Aorta (tissue), 5 donors: ENCODE data around the gene HMGN4. TPM values are rescaled to one million over a fixed set of nuclear protein-coding genes. Genes with fewer than 3 reads are reported as not detected.
"Not testable (repeated sequence)": the region's sequence is repeated elsewhere in the genome, so short reads cannot be mapped to it uniquely, and the experiment has no call there.

Source experiments
- ATAC-seq: fragments of 200-7000 bp; cut with Tn5 transposase; one replicate; pipeline ENCODE4 v1.9.1; 2022; ENCODE audit warnings: moderate library complexity; ENCODE audit not compliant: low FRiP score
- DNase-seq, 2 donors: peaks; one replicate each; pipeline ENCODE4 v3.0.0-alpha.2; 2020
- H3K27ac ChIP-seq, 2 donors: one replicate each; pipeline ENCODE4 v1.5.1; 2013; ENCODE audit warnings: low read length in 2 of 2, mild to moderate bottlenecking in 2 of 2, moderate library complexity in 2 of 2, control low read depth in 1 of 2, inconsistent platforms in 1 of 2, low read depth in 1 of 2
- H3K27me3 ChIP-seq, 2 donors: one replicate each; pipeline ENCODE4 v1.6.1; 2013; ENCODE audit warnings: control low read depth in 1 of 2, low read length in 1 of 2, mild to moderate bottlenecking in 1 of 2, moderate library complexity in 1 of 2; ENCODE audit not compliant: insufficient read depth in 2 of 2, control insufficient read depth in 1 of 2
- H3K36me3 ChIP-seq, 2 donors: one replicate each; pipeline ENCODE4 v1.6.1; 2013; ENCODE audit warnings: control low read depth in 1 of 2, low read length in 1 of 2, mild to moderate bottlenecking in 1 of 2; ENCODE audit not compliant: insufficient read depth in 2 of 2, control insufficient read depth in 1 of 2
- H3K4me1 ChIP-seq, 2 donors: one replicate each; pipeline ENCODE4 v1.6.1; 2013; ENCODE audit warnings: low read length in 2 of 2, control low read depth in 1 of 2, mild to moderate bottlenecking in 1 of 2, moderate library complexity in 1 of 2; ENCODE audit not compliant: insufficient read depth in 2 of 2, control insufficient read depth in 1 of 2
- H3K4me3 ChIP-seq, 2 donors: one replicate each; pipeline ENCODE4 v1.5.1; 2013; ENCODE audit warnings: low read length in 2 of 2, control low read depth in 1 of 2, mild to moderate bottlenecking in 1 of 2
- H3K9me3 ChIP-seq: one replicate; pipeline ENCODE4 v1.6.1; 2013; ENCODE audit warnings: mild to moderate bottlenecking, low read length; ENCODE audit not compliant: control insufficient read depth
- WGBS, 2 donors: extraction: QIAGEN DNeasy Blood & Tissue Kit; methylation state at CpG; one replicate each; pipeline ENCODE4 v1.1.7; 2013; 5-methylcytosine and 5-hydroxymethylcytosine counted together
- intact Hi-C, 2 donors: fragments of 100-400 bp; cut with DNase I; formaldehyde crosslinking; loops; one replicate each; pipeline versions ENCODE4 v1.14.2 to v1.15.0; 2022
- polyA plus RNA-seq, 2 donors: library from polyadenylated mRNA; stranded (reverse); fragments of 200-250 nt; gene quantifications; one replicate each; pipeline ENCODE4 v1.2.3, GENCODE V29; 2013
- total RNA-seq, 2 donors: library from RNA; stranded (reverse); fragmentation: NEBNext Ultra II Directional; extraction: Animal tissue kit (Norgen Biotek cat#: 25700); gene quantifications; one replicate each; pipeline ENCODE4 v1.2.1, GENCODE V29; 2021
- donor health status: healthy with polysubstance abuse.
- donor health status: Bipolar disorder and iron deficiency.
- donor health status: DM: no; HTN: no; CAD: no.
- donor health status: DM: no; HTN: no; CAD: no.
- donor health status: DM: yes; HTN: yes; CAD: no.

HMGN4 gene
- total and polyA plus RNA-seq, 4 donors, result 36.4 to 69.0 (median 46.1) TPM

DNA sequence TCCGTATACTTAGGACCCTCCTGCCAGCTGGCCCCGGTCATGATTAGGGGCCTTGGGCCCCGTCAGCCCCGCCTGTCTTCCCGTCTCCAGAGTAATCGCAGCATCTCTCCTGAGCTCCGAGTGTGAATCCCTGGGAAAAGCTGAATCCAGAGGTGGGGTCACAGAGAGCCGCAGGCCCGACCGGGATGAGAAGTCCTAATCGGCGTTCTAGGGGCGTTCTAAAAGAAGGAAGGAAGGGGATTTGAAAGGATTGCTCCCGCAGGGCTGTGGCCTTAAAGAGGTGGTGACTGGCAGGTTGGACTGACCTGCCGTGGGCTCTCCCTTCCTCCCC lies 371 bp downstream of the HMGN4 start:
- Histone ChIP-seq H3K27ac (peak overlapping the region in 1 of 2 donors; percentile 69), H3K9me3 (no peaks in the 10 kb centered on the region), H3K36me3 (no peaks in the 10 kb centered on the region), H3K27me3 (no peaks in the 10 kb centered on the region), H3K4me3 (peak overlapping the region; percentile 73 to 79), H3K4me1 (peaks cover 2 to 3% of the 10 kb centered on the region in 2 donors)
- WGBS, 2 donors, result 0 to 1% methylated on average over 15 of the region's 15 CpGs
- ATAC-seq (no peak), DNase-seq (no peak)
- intact Hi-C loops, result loop anchor here in 1 of 2 donors (2.0 kb wide), 1 partner anchor 14 kb away; no protein-coding TSS in a partner anchor

DNA sequence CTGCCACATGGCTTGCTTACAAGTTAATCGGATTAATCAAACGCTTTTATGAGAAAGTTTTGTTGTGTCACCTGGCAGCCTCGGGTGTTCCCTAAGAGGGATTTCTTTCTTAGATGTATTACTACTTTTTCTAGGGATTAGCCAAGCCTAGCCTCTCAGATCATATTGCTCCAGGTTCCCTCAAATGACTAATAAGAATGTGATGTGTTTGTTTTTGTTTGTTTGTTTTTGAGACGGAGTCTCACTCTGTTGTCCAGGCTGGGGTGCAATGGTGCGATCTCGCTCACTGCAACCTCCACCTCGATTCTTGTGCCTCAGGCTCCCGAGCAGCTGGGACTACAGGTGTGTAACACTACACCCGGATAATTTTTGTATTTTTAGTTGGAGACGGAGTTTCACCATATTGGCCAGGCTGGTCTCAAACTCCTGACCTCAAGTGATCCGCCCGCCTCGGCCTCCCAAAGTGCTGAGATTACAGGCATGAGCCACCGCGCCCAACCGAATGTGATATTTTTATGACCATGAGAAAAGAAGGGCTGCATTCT lies 977 bp downstream of the HMGN4 start:
- DNase-seq, result no peak
- intact Hi-C loops, result loop anchor here in 1 of 2 donors (2.0 kb wide), 1 partner anchor 14 kb away; no protein-coding TSS in a partner anchor
- ATAC-seq, result no peak
- Histone ChIP-seq H3K9me3 (no peaks in the 10 kb centered on the region), H3K36me3 (no peaks in the 10 kb centered on the region), H3K4me1 (peaks cover 2 to 3% of the 10 kb centered on the region in 2 donors), H3K4me3 (peak overlapping the region; percentile 73 to 79), H3K27me3 (no peaks in the 10 kb centered on the region), H3K27ac (peak overlapping the region in 1 of 2 donors; percentile 69)
- WGBS, 2 donors, result 69 to 75% methylated on average over 16 of the region's 16 CpGs

DNA sequence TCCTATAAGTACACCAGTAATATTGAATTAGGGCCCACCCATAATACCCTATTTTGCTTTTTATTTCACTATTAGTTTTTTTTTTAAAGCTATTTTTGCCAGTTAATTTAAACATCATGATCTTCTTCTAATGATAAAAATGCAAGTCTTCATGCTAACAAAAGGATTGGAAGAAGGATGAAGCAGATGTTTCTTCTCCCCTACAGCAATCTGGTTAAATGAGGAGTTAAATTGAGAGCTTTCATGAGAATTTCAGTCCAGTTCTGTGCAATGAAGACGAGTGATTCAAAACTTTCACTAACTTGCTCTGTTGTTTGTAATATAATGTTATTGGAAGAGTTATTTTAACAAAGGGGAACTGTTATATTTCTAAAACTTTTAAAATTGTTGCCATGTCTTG lies 3.4 kb downstream of the HMGN4 start:
- DNase-seq, result no peak
- Histone ChIP-seq H3K9me3 (no peaks in the 10 kb centered on the region), H3K4me3 (no peak overlapping the region), H3K27ac (no peak overlapping the region), H3K4me1 (peaks cover 2 to 3% of the 10 kb centered on the region in 2 donors), H3K36me3 (peaks cover 0 to 7% of the 10 kb centered on the region in 2 donors), H3K27me3 (no peaks in the 10 kb centered on the region)
- WGBS, 2 donors, result 31 to 33% methylated on average over 1 of the region's 1 CpG
- ATAC-seq, result no peak
- intact Hi-C loops, result no loop called here

DNA sequence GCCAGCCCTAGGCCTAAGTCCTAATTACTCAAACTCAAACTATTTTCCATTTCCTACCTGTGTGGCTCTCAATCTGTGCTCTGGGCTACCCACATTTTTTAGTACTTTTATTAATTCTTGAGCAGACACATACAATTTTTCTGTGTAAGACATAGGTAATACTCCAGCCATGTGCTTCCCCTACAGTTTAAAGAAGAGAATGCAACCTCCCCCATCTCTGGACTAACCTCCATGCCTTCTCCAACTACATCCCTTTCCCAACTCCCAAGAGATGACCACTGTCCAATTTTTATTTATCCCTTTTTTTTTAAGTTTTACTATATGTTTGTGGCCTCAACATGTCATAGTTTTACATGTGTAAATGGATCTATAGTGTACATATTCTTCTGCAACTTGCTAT lies 5.8 kb downstream of the HMGN4 start:
- peaks cover 0 to 7% of the 10 kb centered on the region in 2 donors for H3K36me3 ChIP-seq

DNA sequence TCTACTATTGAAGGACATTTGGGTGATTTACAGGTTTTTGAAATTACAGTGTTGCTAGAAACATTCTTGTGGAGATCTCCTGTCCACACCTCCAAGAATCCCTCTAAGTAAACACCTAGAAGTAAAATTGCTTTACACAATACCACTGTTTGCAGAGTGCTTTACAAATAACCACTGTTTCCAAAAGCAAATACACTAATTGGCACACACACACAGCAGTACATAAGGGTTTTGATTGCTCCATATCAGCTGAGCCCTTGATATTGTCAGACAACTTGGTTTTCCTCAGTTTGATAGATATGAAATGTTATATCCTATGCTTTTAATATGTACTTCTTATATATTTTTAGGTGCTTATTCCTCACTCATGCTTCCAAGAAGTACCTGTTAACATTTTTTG lies 6.3 kb downstream of the HMGN4 start:
- H3K27ac ChIP-seq, result no peak overlapping the region
- DNase-seq (no peak), ATAC-seq (no peak)
- no peaks in the 10 kb centered on the region for H3K27me3 ChIP-seq
- intact Hi-C loops, result no loop called here
- no peaks in the 10 kb centered on the region for H3K9me3 ChIP-seq
- H3K36me3 ChIP-seq, result peaks cover 0 to 7% of the 10 kb centered on the region in 2 donors
- H3K4me1 ChIP-seq, result peaks cover 0 to 3% of the 10 kb centered on the region in 2 donors
- no peak overlapping the region for H3K4me3 ChIP-seq

More for the DNA sequence above, 5.8 kb downstream of the HMGN4 start:
- Histone ChIP-seq H3K27ac (no peak overlapping the region), H3K4me1 (peaks cover 0 to 3% of the 10 kb centered on the region in 2 donors), H3K27me3 (no peaks in the 10 kb centered on the region), H3K9me3 (no peaks in the 10 kb centered on the region), H3K4me3 (no peak overlapping the region)
- no peak for ATAC-seq
- intact Hi-C loops, result no loop called here
- DNase-seq, result no peak

DNA sequence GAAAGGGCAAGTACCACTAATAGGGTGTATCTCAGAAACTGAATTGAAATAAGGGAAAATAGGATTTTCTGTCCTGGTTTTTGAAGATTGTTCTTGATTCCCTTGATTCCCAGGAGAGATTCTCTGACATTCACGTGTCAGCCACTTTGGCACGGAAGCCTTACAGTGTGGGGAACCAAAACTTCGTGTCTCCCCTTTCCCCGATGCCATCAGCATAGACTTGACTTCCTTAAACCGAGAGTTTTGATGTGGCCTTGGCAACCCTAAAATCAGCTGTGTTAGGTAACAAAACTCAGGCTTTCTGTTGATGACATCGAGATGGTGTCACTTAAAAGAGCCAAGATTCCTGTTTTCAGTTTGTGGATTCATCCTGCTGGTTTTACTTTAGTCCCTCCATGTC lies 7.5 kb downstream of the HMGN4 start:
- Histone ChIP-seq H3K4me3 (no peak overlapping the region), H3K27me3 (no peaks in the 10 kb centered on the region), H3K4me1 (no peaks in the 10 kb centered on the region), H3K9me3 (no peaks in the 10 kb centered on the region), H3K27ac (no peak overlapping the region), H3K36me3 (peaks cover 0 to 7% of the 10 kb centered on the region in 2 donors)
- intact Hi-C loops, result no loop called here
- 90 to 92% methylated on average over 6 of the region's 6 CpGs for WGBS, 2 donors
- DNase-seq (no peak), ATAC-seq (no peak)

DNA sequence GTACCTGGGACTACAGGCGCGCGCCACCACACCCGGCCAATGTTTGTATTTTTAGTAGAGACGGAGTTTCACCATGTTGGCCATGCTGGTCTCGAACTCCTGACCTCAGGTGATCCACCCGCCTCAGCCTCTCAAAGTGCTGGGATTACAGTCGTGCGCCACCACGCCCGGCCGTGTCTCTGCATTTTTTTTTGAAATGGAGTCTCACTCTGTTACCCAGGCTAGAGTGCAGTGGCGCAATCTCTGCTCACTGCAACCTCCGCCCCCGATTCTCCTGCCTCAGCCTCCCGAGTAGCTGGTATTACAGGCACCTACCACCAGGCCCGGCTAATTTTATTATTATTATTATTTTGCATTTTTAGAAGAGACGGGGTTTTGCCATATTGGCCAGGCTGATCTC lies 9.2 kb downstream of the HMGN4 start:
- DNase-seq, H3K4me3 ChIP-seq, H3K27me3 ChIP-seq, H3K9me3 ChIP-seq, intact Hi-C loops, H3K4me1 ChIP-seq, H3K27ac ChIP-seq, H3K36me3 ChIP-seq, ATAC-seq: not testable (repeated sequence)
- WGBS, 2 donors, result 93 to 95% methylated on average over 18 of the region's 18 CpGs

DNA sequence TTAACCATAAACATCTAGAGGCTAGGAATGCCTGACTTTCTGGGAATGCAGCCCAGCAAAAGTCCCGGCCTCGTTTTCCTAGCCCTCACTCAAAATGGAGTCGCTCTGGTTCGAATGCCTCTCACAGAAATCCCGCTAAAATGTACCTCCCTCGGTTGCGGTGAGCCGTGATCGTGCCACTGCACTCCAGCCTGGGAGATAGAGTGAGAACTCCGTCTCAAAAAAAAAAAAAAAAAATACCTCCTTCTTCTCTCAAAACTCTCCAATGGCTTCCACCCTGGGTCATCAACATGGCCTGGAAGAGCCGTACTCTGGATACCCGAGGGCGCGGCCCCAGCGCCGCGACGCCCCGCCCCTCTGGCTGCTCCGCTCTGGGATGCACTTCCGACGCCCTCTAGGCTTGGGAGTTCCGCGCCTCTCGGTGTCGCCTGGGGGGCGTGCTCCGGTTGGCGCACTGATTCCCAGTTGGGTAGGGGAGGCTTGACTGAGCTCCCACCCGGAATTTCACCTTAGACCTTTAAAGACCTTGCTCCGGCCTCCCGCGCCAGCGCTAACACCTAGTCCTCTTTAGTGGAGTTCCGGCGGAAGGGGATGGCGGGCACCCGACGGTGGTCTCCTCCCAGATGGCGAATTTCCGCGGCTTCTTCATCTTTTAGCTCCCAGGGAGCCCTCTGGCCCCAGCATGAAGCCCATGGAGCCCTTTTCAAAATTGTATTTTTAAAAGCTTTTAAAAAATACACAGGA lies 12.3 kb downstream of the HMGN4 start:
- 5 to 7% methylated on average over 42 of the region's 42 CpGs for WGBS, 2 donors
- H3K36me3 ChIP-seq, result peaks cover 0 to 3% of the 10 kb centered on the region in 2 donors
- peaks cover 0 to 2% of the 10 kb centered on the region in 2 donors for H3K4me1 ChIP-seq
- peak overlapping the region; percentile 29 to 49 for H3K4me3 ChIP-seq
- DNase-seq (peak; percentile 76 to 89), ATAC-seq (peak; percentile 34)
- no peaks in the 10 kb centered on the region for H3K9me3 ChIP-seq
- no peaks in the 10 kb centered on the region for H3K27me3 ChIP-seq
- no peak overlapping the region for H3K27ac ChIP-seq
- intact Hi-C loops, result loop anchor here in 1 of 2 donors (10.0 kb wide), 1 partner anchor 376 kb away; no protein-coding TSS in a partner anchor

DNA sequence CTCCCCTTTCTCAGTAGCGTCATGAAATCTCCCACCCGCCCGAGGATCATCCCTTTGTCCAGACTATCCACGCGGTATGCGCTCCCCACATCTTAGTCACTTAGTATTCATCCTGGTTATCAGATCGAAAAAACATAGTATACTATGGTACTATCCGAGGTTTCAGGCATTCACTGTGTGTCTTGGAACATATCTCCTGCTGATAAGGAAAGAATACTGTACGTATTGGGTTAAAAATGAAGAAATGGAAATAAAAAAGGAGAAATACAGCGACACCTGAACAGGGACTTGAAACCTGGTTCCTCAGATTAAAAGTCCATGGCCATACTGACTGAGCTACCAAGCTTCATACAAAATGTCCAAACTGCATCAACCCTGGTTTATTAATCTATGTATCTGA lies 14.0 kb downstream of the HMGN4 start:
- WGBS, 2 donors, result 86 to 87% methylated on average over 10 of the region's 10 CpGs
- H3K4me3 ChIP-seq, result no peak overlapping the region
- H3K27me3 ChIP-seq, result no peaks in the 10 kb centered on the region
- H3K27ac ChIP-seq, result no peak overlapping the region
- intact Hi-C loops, result loop anchor here (2.0 to 10.0 kb wide), 3 partner anchors 13 to 377 kb away; partner anchors contain the start of gene HMGN4 (in 1 of the 2)
- H3K9me3 ChIP-seq, result no peaks in the 10 kb centered on the region
- no peak for ATAC-seq
- peaks cover 0 to 4% of the 10 kb centered on the region in 2 donors for H3K4me1 ChIP-seq
- DNase-seq, result no peak
- H3K36me3 ChIP-seq, result no peaks in the 10 kb centered on the region
